Activated CD4-positive, alpha-beta T cell treated with anti-CD3 and anti-CD28 coated beads, Interleukin-2, amount 50 U/mL, for 24 hours (primary cell): ENCODE results near the gene KIAA0930.

Source experiments
- DNase-seq, 2 donors: peaks; one replicate each; pipeline ENCODE4 v3.0.0-alpha.2; 2020; ENCODE audit warnings: low read depth in 1 of 2, low spot score in 1 of 2

KIAA0930 gene

GRCh38 chr22:45218976-45219375 is 21.7 kb downstream of the KIAA0930 start:
- peak in 1 of 2 donors; percentile 42 for DNase-seq

GRCh38 chr22:45217806-45218205 is 22.9 kb downstream of the KIAA0930 start:
- DNase-seq: no peak

- DNase-seq: no peak
These were observed 23.3 kb downstream of the KIAA0930 start for GRCh38 chr22:45217345-45217744.

- no peak for DNase-seq
These were observed 24.3 kb downstream of the KIAA0930 start for GRCh38 chr22:45216133-45217003.

- DNase-seq: no peak
These were observed 27.5 kb downstream of the KIAA0930 start for GRCh38 chr22:45212992-45213751.

- no peak for DNase-seq
These were observed 28.4 kb downstream of the KIAA0930 start for GRCh38 chr22:45212306-45212709.

GRCh38 chr22:45211848-45212247 is 28.8 kb downstream of the KIAA0930 start:
- no peak for DNase-seq

- no peak for DNase-seq
These were observed 29.3 kb downstream of the KIAA0930 start for GRCh38 chr22:45211435-45211834.

GRCh38 chr22:45210991-45211390 is 29.7 kb downstream of the KIAA0930 start:
- DNase-seq: no peak

GRCh38 chr22:45210577-45210976 is 30.1 kb downstream of the KIAA0930 start:
- no peak for DNase-seq

- no peak for DNase-seq
These were observed 30.5 kb downstream of the KIAA0930 start for GRCh38 chr22:45210174-45210573.

GRCh38 chr22:45208993-45209838 is 31.5 kb downstream of the KIAA0930 start:
- DNase-seq: peak in 1 of 2 donors; percentile 8

- no peak for DNase-seq
These were observed 32.0 kb downstream of the KIAA0930 start for GRCh38 chr22:45208696-45208992.

GRCh38 chr22:45207981-45208664 is 32.6 kb downstream of the KIAA0930 start:
- no peak for DNase-seq

GRCh38 chr22:45207533-45207932 is 33.2 kb downstream of the KIAA0930 start:
- DNase-seq: no peak

GRCh38 chr22:45206233-45206632 is 34.5 kb downstream of the KIAA0930 start:
- no peak for DNase-seq

- DNase-seq: no peak
These were observed 35.3 kb downstream of the KIAA0930 start for GRCh38 chr22:45205276-45205925.

GRCh38 chr22:45204819-45205218 is 35.9 kb downstream of the KIAA0930 start:
- DNase-seq: no peak

- DNase-seq: no peak
These were observed 36.5 kb downstream of the KIAA0930 start for GRCh38 chr22:45204241-45204640.

GRCh38 chr22:45203150-45203951 is 37.3 kb downstream of the KIAA0930 start:
- DNase-seq: no peak
